Subcutaneous adipose tissue (tissue), 4 donors: ENCODE data around the gene ADAM22. TPM values are rescaled to one million over a fixed set of nuclear protein-coding genes. Genes with fewer than 3 reads are reported as not detected.

Source experiments
- total RNA-seq, 4 donors: library from RNA; depleted of rRNA; stranded (reverse); fragments of >200 nt; gene quantifications; one replicate each; pipeline ENCODE4 v1.1.0, GENCODE V29; 2016
- TF ChIP-seq, protein P1 (sequence below): fragments of 450-650 bp; IDR thresholded peaks from one replicate; pipeline ENCODE4 v1.5.1; 2016; ENCODE audit warnings: low read depth, mild to moderate bottlenecking, control low read depth, antibody characterized with exemption, moderate library complexity

The ADAM22 gene
- total RNA-seq, 4 donors from 2014 or later = 3.1 to 8.1 (median 4.6) TPM

DNA sequence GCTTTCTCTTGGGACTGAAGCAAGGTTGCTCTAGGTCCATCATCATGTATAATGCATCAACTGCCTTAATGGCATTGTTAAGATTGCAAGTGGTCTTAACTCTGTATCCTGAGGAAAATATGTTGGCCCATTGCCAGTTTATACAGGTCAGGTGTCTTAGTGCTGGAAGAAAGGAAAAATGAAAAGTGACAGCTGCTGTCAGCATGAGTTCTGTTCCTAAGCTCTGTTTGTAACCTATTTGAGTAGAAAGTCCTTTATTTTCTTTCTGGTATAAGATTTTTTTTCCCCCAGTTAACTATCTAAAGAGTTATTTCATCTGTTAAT is 158.6 kb downstream of the ADAM22 start:
- TF ChIP-seq, protein P1, sequence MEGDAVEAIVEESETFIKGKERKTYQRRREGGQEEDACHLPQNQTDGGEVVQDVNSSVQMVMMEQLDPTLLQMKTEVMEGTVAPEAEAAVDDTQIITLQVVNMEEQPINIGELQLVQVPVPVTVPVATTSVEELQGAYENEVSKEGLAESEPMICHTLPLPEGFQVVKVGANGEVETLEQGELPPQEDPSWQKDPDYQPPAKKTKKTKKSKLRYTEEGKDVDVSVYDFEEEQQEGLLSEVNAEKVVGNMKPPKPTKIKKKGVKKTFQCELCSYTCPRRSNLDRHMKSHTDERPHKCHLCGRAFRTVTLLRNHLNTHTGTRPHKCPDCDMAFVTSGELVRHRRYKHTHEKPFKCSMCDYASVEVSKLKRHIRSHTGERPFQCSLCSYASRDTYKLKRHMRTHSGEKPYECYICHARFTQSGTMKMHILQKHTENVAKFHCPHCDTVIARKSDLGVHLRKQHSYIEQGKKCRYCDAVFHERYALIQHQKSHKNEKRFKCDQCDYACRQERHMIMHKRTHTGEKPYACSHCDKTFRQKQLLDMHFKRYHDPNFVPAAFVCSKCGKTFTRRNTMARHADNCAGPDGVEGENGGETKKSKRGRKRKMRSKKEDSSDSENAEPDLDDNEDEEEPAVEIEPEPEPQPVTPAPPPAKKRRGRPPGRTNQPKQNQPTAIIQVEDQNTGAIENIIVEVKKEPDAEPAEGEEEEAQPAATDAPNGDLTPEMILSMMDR = no peak

DNA sequence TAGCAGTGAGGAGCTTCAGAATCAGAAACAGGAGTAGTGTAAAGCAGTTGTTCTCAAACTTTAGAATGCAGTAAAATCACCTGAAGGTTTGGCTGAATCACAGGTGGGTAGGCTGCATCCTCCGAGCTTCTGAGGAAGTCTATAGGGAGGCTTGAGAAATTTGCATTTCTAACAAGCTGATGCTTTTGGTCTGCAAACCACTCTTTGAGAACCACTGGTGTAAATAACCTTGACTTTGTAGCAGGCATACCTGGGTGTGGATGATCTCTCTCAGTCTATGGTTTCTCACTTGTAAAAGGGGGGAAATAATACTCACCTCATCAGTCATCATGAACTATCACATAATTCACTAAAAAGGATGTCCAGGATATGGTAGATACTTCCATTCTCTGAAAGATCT is 167.7 kb downstream of the ADAM22 start:
- TF ChIP-seq, protein P1 = no peak

DNA sequence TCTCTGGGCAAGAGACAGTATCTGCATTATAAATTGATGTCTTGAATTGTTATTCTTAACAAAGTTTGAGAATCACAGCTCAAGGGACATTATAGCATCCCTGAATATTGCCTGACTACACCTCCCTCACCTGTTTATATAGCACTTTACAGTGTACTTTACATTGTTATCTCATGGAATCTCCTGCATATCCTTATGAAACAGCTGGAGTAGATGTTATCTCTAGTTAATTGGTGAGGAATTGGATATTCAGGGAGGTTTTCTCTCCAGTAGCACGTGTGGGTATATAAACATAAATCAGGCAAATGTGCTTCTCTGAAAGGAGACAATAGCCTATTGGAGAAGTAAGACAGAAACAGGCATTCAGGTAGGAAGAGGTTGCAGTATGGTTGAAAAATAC is 168.6 kb downstream of the ADAM22 start:
- TF ChIP-seq, protein P1 = no peak

DNA sequence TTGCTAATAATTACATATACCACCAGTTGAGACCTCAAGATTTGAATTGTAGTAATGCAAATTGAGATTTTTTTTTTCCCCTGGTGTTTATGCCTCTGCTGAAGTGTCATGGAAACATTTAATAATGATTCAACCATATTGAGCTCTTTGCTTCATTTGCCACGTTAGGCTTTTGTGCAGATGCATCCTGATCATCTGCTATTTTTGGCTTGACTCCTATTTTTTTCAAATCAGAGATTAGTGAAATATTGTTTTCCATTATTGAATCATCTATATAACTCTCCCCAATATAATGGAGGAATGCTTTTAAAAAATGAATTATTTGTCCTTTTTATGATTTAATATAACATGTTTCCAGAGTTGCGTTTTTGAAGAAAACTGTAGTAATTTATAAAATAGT is 170.7 kb downstream of the ADAM22 start:
- TF ChIP-seq, protein P1 = no peak

DNA sequence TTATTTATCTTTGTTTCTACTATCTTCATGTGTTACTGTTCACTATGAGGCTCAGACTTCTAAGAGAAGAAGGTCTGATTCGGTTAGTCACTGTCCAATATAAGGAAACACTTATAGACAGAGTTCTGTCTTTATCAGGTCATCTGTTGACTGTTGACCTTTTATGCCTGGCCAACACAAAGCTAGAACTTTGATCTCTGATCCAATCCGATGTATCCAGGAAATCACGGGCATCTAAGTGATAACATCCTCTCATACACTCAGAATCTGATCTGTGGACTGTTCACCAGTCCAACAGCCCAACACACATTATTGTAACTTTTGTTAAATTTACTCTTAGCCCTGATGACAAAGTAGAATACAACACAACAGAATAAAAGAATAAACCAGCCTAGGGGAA is 171.2 kb downstream of the ADAM22 start:
- TF ChIP-seq, protein P1 = no peak

DNA sequence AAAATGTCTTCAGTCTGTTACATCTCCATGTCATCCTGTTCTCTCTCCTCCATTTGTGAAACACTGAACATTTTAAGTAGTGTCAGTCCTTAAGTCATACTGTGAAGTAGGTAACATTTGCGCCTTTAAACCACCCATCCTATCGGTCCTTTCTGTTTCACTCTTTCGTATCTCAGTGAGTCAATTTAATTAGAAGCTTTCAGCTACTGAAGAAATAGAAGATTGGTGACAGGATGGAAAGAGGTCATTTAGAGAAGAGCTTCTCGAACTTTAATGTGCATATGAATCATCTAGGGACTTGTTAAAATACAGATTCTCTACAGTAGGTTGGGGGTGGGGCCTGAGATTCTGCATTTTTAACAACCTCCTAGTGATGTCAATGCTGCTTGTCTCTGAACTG is 172.4 kb downstream of the ADAM22 start:
- TF ChIP-seq, protein P1 = no peak

DNA sequence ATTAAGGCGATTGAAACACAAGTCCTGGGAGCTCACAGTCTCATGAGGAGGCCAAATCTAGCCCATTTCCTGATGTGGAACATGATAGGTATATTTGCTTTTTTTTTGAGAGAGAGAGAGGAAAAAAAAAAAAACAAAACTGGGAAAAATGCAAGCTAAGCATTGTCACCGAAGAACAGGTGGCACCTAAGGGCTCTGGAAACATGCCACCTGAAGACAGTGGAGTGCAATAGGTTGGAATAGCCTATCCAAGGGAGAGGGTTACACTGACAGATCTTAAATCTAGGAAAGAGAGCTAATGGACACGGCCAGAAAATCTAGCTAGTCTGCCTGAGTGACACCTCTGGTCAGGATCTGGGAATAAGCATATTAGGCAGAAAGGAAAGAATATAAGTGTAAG is 175.6 kb downstream of the ADAM22 start:
- TF ChIP-seq, protein P1 = no peak

DNA sequence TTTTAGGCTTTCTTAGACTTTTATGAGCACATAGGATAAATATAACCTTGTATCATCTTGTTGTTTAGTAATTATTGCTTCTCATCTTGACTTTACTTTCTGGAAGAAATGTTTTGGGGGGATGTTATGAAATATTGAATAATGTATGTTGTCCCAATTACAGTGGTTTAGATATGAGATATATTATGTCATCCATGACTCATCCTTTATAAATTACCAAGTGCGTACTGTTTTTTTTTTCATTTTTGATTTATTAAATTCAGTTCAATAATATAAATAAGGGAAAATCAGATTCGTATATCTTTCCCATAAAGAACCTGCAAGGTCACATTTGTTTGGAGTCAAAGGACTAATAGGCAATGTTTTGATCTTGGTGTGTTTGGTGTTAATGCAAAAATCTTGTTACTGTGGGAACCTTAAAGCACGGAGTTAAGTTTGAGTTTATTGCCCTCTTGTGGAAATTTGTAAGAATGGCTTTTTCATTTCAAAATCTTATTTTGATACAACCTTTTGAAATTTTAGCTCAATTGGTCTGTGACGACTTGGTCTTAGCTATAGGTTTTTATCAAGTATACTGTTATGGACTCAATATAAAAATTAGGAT is 177.2 kb downstream of the ADAM22 start:
- TF ChIP-seq, protein P1 = no peak
